ENCODE results near the gene CD7.

CD7 gene

GRCh38 chr17:82317394-82318168 lies at the start of gene CD7:
TSS of gene CD7 (minus strand) at chr17:82317608. CDS start at chr17:82317495, 113 bp downstream.
- no peak within 1 kb of the TSS for H3K27ac ChIP-seq (ENCODE audit: extremely low read depth, low read depth, low read length)
- H3K4me1 ChIP-seq (ENCODE audit: control insufficient read depth, insufficient read depth, low read length), result no peaks in the 10 kb centered on the region; the same call in 1 of the 2 replicates
- POLR2A ChIA-PET, result interaction anchor here (0.8 kb wide), 1 partner anchor 25 kb away, joined by 3 read pairs; no protein-coding TSS in a partner anchor
- no peak within 1 kb of the TSS for H3K4me3 ChIP-seq (ENCODE audit: low read depth, low read length)
- no peaks in the 10 kb centered on the region for H3K9me3 ChIP-seq (ENCODE audit: control insufficient read depth, insufficient read depth, low read depth, low read length)
- TF ChIP-seq GLIS2 (tag by site-specific recombination; IDR thresholded peaks at IDR 0.05) (peak; percentile 31; the same call in 1 of the 2 replicates), SETDB1 (IDR thresholded peaks at IDR 0.05; ENCODE audit: insufficient read length, low read length) (no peak), ZNF221 (tag by site-specific recombination; IDR thresholded peaks at IDR 0.05; ENCODE audit: borderline replicate concordance) (no peak), GLIS1 (tag by site-specific recombination; IDR thresholded peaks at IDR 0.05) (peak; percentile 85), ZNF664 (tag by site-specific recombination; IDR thresholded peaks at IDR 0.05) (no peak), ZNF654 (tag by site-specific recombination; IDR thresholded peaks at IDR 0.05; ENCODE audit: low read depth) (no peak), KLF1 (tag by site-specific recombination; IDR thresholded peaks at IDR 0.05) (no peak), ZNF335 (tag by site-specific recombination; conservative IDR thresholded peaks at IDR 0.05) (no peak), PATZ1 (tag by site-specific recombination; IDR thresholded peaks at IDR 0.05) (no peak), ZNF140 (tag by site-specific recombination; IDR thresholded peaks at IDR 0.05) (no peak), ZNF561 (tag by site-specific recombination; IDR thresholded peaks at IDR 0.05; ENCODE audit: borderline replicate concordance) (no peak), ZNF280D (tag by site-specific recombination; IDR thresholded peaks at IDR 0.05) (no peak), TSHZ1 (tag by site-specific recombination; IDR thresholded peaks at IDR 0.05; ENCODE audit: borderline replicate concordance) (no peak), ZIC2 (tag by site-specific recombination; IDR thresholded peaks at IDR 0.05) (0 out of 2 replicates have a peak, but pooled peaks have one; percentile 50), ZNF146 (tag by site-specific recombination; IDR thresholded peaks at IDR 0.05) (no peak)
- CTCF ChIA-PET, result interaction anchor here (0.5 to 0.8 kb wide), 3 partner anchors 17 to 81 kb away, joined by 3 to 5 read pairs (median 3); no protein-coding TSS in a partner anchor
- H3K36me3 ChIP-seq (ENCODE audit: control insufficient read depth in 2 of 2, insufficient read depth in 1 of 2, low read length in 2 of 2), result no peaks in the 10 kb centered on the region

GRCh38 chr17:82366749-82367148 lies 49.3 kb upstream of the CD7 start:
- H3K4me1 ChIP-seq (ENCODE audit: control insufficient read depth, insufficient read depth, low read length), result peaks cover 4% of the 10 kb centered on the region
- no peaks in the 10 kb centered on the region for H3K9me3 ChIP-seq (ENCODE audit: control insufficient read depth, insufficient read depth, low read depth, low read length)
- POLR2A ChIA-PET, result interaction anchor here (0.7 kb wide), 1 partner anchor 28 kb away, joined by 4 read pairs; no protein-coding TSS in a partner anchor
- H3K36me3 ChIP-seq (ENCODE audit: control insufficient read depth in 2 of 2, insufficient read depth in 1 of 2, low read length in 2 of 2), result no peaks in the 10 kb centered on the region
- CTCF ChIA-PET, result interaction anchor here (0.6 to 1.5 kb wide), 5 partner anchors 9 to 131 kb away, joined by 3 to 6 read pairs (median 4); no protein-coding TSS in a partner anchor
- no peak overlapping the region for H3K27ac ChIP-seq (ENCODE audit: extremely low read depth, low read depth, low read length)
- TF ChIP-seq PRDM6 (tag by site-specific recombination; IDR thresholded peaks at IDR 0.05) (peak; percentile 19; the same call in 1 of the 2 replicates), ZNF664 (tag by site-specific recombination; IDR thresholded peaks at IDR 0.05) (no peak)
- no peak overlapping the region for H3K4me3 ChIP-seq (ENCODE audit: low read depth, low read length)

Data from HEK293 (cell line).